Right renal pelvis (tissue), 4 donors: Measurements from ENCODE around the gene NFIX. TPM values are rescaled to one million over a fixed set of nuclear protein-coding genes. Genes with fewer than 3 reads are reported as not detected.
"Not testable (repeated sequence)": the region's sequence is repeated elsewhere in the genome, so short reads cannot be mapped to it uniquely, and the experiment has no call there.

ENCODE experiments used
- DNase-seq, 4 donors: peaks; one replicate each; pipeline ENCODE4 v3.0.0-alpha.2; 2013; ENCODE audit warnings: low read depth in 4 of 4, low spot score in 3 of 4, missing footprints in 1 of 4
- polyA plus RNA-seq, 4 donors: library from polyadenylated mRNA; unstranded; fragments of 120-200 nt; gene quantifications; one replicate each; pipeline ENCODE4 v1.2.1, GENCODE V29; 2013; ENCODE audit not compliant: insufficient read length in 4 of 4

NFIX gene
- 10 to 100 TPM; 18.4 to 24.8 (median 19.4) TPM for polyA plus RNA-seq

- no peak for DNase-seq
Measured at GRCh38 chr19:12994701-12995595, at the start of gene NFIX. Gene NFIX (plus strand): TSS chr19:12995475. CDS start chr19:12995838, 363 bp downstream.

GRCh38 chr19:12945479-12946091 lies 49.7 kb upstream of the NFIX start, which contains the start of gene RAD23A:
Gene RAD23A (plus strand): TSS chr19:12945862. CDS start chr19:12945949, 87 bp downstream.
- peak; percentile 95 to 100 (median 96) for DNase-seq

- DNase-seq: peak in 2 of 4 donors; percentile 35 to 43
Measured at GRCh38 chr19:12946092-12946721, 49.1 kb upstream of the NFIX start.

GRCh38 chr19:12946731-12947496 lies 48.4 kb upstream of the NFIX start:
- no peak for DNase-seq

- DNase-seq: no peak
Measured at GRCh38 chr19:12947702-12948611, 47.3 kb upstream of the NFIX start.

- DNase-seq: no peak
Measured at GRCh38 chr19:12948612-12949362, 46.5 kb upstream of the NFIX start.

GRCh38 chr19:12949363-12950283 lies 45.7 kb upstream of the NFIX start:
- no peak for DNase-seq

GRCh38 chr19:12952050-12952449 lies 43.2 kb upstream of the NFIX start:
- DNase-seq: not testable (repeated sequence)

GRCh38 chr19:12952488-12953137 lies 42.7 kb upstream of the NFIX start:
- DNase-seq: no peak

GRCh38 chr19:12953138-12953798 lies 42.0 kb upstream of the NFIX start:
- no peak for DNase-seq

- DNase-seq: no peak
Measured at GRCh38 chr19:12953799-12954611, 41.3 kb upstream of the NFIX start.

- DNase-seq: no peak
Measured at GRCh38 chr19:12954612-12954962, 40.7 kb upstream of the NFIX start.

- DNase-seq: not testable (repeated sequence)
Measured at GRCh38 chr19:12955575-12955974, 39.7 kb upstream of the NFIX start.

- DNase-seq: no peak
Measured at GRCh38 chr19:12955996-12956395, 39.3 kb upstream of the NFIX start.

- DNase-seq: peak in 1 of 4 donors; percentile 57
Measured at GRCh38 chr19:12956446-12957388, 38.6 kb upstream of the NFIX start, which contains the start of gene GADD45GIP1. Gene GADD45GIP1 (minus strand): TSS chr19:12957223. CDS start chr19:12957212, 11 bp downstream.
